Measurements from ENCODE around the gene ADSS2.

ADSS2 gene

DNA sequence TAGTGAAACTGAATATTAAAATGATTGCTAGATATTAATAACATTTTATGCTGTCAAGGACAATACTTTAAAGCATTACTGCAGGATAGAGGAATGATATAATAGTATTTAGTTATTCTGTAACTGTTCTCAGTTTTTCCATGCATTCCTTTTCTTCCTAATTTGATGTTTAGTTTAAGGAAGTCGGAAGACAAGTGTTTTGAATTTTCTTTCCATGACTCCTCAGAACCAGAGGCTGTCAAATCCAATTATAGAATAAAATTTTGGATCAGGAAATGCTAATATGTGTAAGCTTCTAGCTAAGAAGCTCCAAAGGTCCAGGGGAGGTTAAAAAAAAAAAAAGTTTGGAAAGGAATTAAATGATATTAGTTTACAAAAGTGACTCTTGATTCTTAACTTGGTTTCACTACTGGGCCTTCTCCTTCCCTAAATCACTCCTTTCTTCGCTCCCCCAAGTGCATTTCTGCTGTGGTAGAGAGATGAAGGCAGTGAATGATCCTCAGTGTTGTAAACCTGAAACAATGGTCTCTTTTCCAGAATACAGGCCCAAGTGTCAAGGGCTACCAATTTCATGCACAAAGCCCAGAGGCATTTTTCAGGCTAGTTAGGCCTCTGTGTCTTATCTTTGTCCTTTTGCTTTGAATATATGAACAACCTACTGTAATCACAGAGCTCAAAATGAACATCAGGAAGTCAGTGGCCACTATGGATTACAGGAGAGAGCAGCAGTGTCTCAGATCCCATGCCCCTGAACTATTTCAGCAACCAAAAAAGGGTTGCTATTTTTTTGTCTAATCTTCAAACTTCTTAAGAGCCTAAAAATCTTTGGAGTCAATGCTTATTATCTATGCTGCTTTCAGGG is 6.2 kb downstream of the ADSS2 start:
- no peak for DNase-seq (ENCODE audit: low spot score)

DNA sequence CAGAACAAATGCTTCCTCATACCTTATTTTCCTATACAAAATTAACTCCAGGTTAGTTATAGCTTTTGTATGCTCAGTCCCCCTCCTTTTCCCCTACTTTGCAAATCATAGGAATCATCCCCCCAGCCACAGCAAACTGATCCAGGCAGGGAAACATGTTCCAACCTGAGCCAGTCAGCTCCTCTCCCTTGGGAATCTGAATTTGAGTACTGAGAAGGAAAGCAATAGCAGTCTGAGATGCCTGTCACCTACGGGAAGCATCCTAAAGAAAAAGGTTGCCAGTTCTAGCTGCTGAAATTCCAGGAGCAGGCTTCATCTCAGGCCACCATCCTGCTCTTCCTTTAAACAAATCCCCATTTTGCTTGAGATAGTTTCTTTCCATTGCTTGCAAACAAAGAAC is 6.9 kb downstream of the ADSS2 start:
- DNase-seq (ENCODE audit: low spot score): no peak

DNA sequence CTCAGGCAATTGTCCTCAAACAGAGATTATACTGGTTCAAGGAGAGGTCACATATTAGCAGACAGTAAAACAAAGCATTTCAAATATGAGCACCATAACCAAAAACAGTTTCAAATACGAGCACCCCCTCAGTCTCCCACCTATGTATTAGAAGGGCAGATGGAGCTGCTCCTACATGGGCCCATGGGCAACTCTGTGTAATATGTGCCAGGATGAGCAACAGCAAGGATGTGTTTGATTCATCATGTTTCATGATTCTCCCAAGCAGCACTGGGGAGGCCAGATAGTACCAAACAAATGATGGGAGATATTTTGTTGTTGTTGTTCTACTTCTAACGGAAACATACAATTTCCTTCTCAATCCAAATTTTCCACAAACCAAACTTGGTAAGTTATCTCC is 8.9 kb downstream of the ADSS2 start:
- no peak for DNase-seq (ENCODE audit: low spot score)

DNA sequence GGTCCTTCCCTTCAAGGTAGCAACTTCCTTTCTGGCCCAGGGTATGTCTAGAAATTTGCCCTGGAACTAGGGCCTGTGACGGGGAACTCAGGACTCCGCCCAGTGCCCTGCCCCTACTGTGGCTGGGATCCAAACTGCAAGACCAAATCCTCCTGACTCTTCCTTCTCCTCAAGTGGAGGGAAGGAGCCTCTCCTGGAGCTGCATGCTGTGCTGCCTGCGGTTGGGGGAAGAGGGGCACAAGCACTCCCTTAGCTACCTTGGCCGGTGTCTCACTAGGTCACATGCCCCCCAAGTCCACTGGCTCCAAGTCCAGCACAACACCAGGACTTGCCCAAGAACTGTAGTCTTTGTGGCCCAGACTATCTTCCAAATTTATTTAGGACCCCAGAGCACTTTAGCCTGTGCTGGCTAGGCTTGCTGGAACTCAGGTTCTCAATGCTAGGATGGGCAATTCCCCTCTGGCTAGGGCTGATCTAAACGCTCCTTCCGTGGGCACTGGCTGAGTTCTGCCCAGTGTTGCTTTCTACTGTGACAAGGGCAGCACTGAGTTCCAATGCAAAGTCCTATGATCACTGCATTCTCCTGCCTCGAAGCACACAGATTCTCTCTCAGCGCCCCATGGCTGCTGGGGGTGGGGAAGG is 12.2 kb downstream of the ADSS2 start:
- no peak for DNase-seq (ENCODE audit: low spot score)

DNA sequence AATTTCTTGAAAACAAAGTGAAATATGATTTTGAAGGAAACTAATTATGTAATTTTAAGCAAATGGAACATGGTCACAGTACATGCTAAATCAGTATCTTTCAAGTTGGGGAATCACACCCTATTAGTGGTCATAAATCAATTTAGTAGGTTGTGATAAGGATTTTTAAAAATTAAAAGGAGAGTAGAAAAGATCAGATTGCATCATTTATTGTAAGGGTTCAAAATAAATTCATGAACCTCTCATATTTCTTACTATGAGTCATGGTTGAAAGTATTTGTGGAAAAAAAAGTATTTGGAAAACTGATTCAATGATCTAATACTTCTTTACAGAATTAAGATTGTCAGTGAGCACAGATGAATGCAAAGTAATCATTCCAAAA is 14.6 kb downstream of the ADSS2 start:
- no peak for DNase-seq (ENCODE audit: low spot score)

DNA sequence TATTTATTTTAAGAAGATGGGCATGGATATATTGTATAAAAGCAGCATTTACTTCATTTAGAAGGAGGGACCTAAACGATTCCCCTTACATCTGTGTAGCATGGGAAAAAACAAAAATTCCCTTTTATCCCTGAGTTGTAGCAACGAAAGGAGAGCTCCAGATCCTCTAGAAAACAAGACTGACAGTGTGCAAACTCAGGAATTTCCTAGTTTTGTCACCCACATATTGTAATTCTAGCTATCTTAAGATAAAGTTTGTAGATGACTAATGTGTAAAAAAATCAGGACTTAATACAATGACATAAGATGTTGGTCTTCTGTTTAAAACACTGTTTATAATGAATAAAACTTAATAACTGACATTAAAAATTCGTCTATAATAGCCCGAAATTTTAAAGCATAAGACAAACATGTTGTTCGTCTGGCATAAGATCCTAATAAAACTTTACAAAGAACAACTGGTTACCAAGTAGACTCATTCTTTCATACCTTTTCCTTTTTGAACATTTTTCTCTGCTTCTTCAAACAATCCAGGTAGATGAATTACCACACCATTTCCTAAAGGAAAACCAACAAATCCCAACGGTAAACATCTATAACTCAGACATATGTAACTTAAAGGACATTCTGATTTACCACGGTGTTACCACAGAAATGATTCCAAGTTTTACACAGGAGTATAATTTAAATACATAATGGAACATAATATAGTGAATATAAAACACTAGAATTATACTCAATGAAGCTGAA is 15.2 kb downstream of the ADSS2 start:
- DNase-seq (ENCODE audit: low spot score): no peak

DNA sequence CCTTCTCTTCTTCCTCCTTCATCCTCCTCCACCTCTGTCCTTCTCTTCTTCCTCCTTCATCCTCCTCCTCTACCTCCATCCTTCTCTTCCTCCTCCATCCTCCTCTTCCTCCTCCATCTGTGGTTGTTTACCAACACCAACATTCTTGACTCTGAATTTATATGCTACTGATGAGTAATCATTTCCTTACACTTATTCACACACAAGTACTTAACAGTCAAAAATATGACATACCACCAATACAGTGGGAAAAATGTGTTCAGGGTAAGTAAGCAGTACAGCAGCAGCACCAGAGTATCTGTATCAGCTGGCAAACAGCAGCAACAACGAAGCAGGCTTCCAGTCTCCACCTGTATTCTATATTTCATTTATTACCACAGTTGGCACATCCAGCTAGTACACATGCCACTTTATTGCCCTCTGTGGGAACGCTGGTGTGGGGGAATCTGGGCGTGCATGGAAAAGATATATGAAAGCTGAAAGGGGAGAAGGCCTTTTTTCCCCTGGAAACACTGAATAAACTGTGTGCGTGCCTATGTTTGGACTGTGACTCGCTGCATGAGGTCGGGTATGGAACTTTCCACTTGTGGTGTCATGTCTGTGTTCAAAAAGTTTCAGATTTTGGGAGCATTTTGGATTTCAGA is 16.0 kb downstream of the ADSS2 start:
- DNase-seq (ENCODE audit: low spot score): no peak

DNA sequence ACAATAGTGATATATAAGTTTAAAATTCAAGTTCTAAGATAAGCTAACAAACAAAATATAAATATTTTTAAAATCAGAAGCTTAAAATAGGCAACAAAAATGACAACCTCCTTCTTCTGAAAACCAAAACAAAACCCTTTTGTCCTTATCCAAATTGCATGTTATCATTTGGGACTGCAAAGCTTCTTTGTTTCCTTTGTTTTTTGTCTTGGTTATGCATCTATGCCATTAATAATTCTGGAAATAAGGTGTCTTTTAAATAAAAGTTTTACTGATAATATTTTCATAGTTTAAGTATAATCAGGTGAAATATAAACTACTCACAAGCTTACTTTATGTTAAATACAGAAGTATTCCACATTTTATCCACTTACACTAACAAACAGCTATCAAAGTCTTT is 20.5 kb downstream of the ADSS2 start:
- DNase-seq (ENCODE audit: low spot score): no peak

DNA sequence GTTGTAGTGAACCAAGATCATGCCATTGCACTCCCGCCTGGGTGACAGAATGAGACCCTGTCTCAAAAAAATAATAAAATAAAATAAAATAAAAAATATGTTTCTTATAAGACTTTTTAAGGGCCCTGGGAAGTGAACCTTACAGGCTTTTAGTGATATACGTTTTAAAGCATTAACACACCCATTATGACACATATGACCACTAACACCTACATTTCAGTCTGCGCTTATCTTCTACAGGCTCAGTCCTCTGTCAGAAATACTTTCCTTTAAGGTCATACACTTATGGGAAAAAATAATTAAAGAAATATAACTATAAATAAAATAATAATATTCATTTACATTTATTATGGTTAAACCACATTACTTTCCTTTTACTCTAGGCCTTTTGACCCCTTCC is 21.9 kb downstream of the ADSS2 start:
- DNase-seq (ENCODE audit: low spot score): no peak

DNA sequence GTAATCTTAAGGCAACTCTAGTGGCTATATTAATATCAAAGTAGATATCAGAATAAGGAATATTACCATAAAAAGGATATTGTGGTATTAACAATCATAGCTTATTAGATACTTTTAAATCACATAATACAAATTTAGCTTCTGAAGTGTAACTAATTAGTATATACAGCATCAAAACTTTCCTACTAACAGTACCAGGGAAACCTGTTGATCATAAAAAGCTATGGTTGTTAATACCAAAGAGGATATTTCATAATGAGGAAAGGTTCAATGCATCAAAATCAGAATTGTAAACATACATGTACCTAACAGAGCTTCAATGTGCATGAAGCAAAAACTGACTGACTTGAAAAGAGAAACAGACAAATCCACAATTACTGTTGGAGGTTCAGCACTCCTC is 24.1 kb downstream of the ADSS2 start:
- DNase-seq (ENCODE audit: low spot score): no peak

DNA sequence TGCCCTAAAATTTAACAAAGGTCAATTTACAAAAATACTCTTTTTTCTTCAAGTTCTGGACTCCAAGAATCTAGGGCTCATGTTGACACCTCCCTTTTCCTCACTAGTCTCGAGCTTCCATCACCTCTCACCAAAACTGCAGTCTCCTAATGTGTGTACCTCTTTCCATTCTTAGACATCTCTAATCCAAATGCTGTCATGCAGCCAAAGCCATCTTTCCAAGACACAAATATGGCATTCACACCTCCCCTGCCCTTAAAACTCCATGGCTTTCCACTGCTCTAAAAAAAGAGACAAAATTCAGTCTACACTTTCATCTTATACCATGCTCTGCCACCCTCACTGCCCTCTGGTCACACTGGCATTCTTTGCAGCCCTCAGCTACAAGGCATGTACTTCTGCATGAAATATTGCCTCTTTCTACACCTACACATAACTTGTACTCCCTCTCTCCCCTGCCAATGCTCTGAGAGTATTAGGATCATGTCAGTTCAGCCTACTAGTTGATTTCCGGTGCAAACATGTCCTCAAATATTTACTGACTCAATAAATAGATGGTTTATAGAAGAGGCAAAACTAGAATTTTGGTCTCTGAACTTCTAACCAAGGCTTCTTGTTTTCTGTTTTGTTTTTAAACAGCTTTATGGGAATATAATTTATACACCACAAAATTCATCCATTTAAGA is 26.9 kb downstream of the ADSS2 start:
- no peak for DNase-seq (ENCODE audit: low spot score)

DNA sequence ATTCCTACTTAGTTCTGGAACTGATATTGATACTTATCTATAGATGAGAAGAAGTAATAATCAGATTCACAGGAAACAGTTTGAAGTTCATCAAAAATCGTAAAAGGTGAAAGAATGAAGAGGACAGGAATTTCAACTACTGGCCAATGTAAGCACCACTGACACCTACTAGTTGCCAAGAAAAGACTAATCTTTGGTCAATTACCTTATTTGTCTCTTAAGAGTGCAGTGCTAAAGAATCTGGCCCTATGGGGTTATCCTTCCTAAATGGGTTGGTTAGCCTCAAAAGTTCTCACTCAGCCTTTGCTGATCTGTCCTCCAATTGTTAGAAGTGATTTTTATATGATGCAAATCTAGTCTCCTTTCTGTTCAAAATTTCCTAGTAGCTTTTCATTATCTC is 29.5 kb downstream of the ADSS2 start:
- no peak for DNase-seq (ENCODE audit: low spot score)

DNA sequence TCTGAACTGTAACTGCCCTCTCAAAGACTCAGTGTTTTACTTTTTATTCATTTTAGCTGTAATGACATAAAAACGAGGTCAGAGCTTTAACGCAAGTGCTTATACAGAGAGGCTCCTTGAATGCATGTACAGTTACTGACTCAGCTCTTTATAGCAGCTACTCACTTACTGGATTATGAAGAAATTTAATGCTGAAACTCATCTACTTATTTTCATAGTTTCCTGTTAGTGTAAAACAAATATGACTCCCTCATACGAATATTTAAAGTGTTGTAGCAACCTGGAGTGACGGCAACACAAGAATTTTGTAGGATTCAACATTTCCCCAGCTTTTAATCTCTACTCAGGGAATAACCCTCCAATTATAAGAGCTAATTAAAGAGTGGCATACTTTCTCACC is 32.7 kb downstream of the ADSS2 start:
- no peak for DNase-seq (ENCODE audit: low spot score)

DNA sequence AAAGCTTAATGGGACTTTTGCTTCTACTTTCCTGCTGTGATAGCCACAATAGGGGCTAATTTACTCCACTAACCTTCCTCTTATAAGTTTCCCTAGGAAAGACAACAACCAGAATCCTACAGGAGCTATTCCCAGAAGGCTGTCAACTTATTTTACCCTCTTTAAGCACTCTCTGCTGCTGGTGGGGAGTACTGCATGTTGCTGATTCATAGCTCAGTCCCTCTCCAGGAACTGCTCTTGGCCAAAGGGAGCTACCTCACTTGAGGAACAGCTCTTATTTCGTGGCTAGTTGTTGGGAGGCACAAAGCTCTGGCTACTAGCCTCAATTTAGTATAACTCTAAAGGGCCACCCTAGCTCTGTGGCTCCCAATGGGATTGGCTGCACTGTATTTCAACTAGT is 37.2 kb downstream of the ADSS2 start:
- no peak for DNase-seq (ENCODE audit: low spot score)

DNA sequence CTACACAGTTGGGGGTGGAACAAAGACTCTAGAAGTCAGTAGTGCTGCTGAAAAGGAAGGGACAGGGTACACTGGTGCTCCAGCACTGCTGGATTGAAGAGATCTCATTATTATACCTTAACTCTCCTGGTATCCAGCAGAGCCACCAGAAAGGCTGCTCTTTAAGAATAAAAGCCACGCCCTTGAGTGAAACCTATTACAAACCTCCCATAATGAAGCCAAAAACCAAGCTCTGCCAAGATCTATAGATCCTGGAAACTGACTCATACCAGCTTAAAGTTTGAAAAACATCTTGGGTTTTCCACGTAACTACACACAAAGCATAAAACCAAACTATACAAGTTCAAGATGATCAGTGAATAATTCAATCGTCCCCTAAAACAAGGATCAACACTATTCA is 38.0 kb downstream of the ADSS2 start:
- DNase-seq (ENCODE audit: low spot score): no peak

DNA sequence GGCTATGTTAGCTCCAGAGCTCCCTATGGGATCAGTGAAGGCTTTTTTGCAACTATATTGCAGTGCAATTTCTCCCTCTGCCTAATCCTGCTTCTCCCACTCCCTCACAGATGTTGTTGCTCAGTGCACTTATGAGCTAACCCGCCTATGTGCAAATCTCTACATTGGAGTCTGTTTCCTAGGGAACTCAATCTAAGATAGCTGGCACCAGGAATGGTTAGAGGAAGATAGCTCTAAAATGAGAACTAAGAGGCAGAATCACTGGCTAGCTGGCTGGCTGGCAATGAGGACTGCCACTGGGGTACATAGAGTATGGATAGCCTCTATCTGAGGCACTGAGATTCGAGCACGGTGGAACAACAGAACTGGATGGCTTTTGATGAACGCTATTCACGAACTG is 39.5 kb downstream of the ADSS2 start:
- no peak for DNase-seq (ENCODE audit: low spot score)

DNA sequence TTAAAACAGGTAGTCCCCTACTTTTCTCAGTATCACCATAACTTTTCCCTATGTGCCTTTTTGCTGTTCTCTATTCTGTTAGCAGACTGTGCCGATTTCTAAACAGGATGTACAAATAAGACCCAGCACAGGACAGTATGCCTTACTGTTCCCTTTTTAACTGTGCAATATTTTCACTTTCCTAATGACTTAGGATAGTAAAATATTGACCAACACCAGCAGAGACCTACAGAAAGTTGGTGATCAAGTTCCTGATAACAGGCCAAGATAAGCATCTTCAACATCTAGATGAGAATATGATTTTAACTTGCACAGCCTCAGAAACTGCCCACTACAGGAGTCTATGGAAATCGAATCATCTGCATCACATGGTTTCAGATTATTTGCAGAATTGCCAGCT is 42.0 kb downstream of the ADSS2 start:
- no peak for DNase-seq (ENCODE audit: low spot score)

DNA sequence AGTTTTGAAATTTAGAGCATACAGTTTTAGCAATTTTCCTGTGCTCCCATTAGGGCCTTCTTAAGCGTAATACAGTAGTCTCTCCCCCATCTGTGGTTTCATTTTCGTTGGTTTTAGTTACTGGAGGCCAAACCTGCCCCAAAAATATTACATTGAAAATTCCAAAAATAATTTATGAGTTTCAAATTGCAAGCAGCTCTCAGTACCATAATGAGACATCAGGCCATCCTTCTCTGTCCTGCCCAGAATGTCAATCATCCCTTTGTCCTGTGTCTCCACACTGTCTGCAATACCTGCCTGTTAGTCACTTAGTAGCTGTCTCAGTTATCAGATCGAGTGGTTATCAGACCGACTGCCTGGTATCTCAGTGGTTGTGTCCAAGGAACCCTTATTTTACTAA is 45.4 kb downstream of the ADSS2 start:
- DNase-seq (ENCODE audit: low spot score): no peak

DNA sequence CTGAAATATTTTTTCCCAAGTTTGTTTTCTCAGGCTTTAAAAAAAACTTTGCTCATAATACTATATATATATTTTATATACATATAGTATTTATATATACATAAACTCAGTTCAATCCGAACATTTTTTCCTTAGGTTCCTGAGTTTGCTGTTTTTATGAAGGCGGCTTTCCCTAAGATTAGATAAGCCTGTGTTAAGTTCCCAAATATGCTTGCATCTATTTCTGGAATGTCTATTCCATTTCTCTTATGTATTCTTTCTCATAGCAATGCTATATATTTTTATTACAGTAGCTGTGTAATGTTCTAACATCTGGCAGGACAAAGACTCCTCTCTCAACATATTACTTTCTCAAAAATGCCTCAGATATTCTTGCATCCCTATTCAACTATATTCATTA is 45.9 kb downstream of the ADSS2 start:
- DNase-seq (ENCODE audit: low spot score): no peak

DNA sequence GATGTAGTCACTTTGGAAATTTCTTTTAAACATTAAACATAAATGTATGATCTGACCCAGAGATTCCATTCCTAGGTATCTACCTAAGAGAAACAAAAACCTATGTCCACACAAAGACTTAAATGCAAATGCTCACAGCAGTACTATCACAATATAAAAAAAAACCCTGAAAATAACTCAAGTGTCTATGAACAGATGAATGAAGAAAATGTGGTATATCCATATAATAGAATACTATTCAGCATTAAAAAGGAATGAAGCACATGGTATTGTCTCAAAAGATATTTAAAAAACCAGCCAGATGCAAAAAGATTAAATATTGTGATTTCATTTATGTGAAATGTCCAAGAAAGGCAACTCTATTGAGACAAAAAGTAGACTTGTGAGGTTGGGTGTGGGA is 48.3 kb downstream of the ADSS2 start:
- DNase-seq (ENCODE audit: low spot score): no peak

DNA sequence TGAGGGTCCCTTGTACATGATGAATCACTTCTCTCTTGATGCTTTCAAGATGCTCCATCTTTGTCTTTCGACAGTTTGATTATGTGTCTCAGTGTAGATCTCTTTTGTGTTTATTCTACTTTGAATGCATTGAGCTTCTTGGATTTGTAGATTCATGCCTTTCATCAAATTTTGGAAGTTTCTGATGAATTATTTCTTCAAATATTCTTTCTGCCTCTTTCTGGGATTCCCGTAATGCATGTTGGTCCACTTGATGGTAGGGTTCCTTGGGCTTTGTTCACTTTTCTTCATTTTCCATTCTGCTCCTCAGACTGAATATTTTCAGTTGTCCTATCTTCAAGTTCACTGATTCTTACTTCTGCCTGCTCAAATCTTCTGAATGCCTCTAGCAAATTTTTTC is 50.7 kb downstream of the ADSS2 start:
- no peak for DNase-seq (ENCODE audit: low spot score)

DNA sequence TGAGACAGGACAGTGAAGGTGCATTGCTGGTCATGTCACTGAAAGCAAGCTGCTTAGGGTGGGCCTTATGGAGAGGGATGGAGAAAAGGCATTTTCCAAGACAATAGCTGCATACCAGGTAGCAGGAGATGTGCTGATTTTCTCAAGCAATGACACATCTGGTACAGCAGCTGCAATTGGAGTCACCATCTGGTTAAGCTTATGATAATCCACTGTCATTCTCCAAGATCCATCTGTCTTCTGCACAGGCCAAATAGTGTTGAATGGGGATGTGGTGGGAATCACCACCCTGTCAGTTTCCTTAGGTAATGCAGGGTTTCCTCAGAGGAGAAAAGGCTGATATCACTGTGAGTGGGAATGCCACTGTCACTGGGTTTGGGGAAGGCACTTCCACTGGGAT is 54.6 kb downstream of the ADSS2 start:
- no peak for DNase-seq (ENCODE audit: low spot score)
